ENCODE data around the gene COL8A1.
"Not testable (repeated sequence)": the region's sequence is repeated elsewhere in the genome, so short reads cannot be mapped to it uniquely, and the experiment has no call there.

Gene COL8A1

GRCh38 chr3:99818818-99819217 lies 180.4 kb downstream of the COL8A1 start:
- peak overlapping the region; percentile 81 for H3K9ac ChIP-seq (ENCODE audit: low read length)
- no peaks in the 10 kb centered on the region for H3K36me3 ChIP-seq (ENCODE audit: control insufficient read depth, low read depth, low read length)
- H3K9me3 ChIP-seq (ENCODE audit: control insufficient read depth, low read depth, low read length), result no peaks in the 10 kb centered on the region
- peak overlapping the region; percentile 91 for H3K4me3 ChIP-seq (ENCODE audit: low read length)
- no peaks in the 10 kb centered on the region for H3K27me3 ChIP-seq (ENCODE audit: control insufficient read depth, insufficient read depth, low read length)
- H3K4me1 ChIP-seq (ENCODE audit: control insufficient read depth, low read depth, low read length), result no peaks in the 10 kb centered on the region
- H3K27ac ChIP-seq (ENCODE audit: low read length), result no peak overlapping the region

DNA sequence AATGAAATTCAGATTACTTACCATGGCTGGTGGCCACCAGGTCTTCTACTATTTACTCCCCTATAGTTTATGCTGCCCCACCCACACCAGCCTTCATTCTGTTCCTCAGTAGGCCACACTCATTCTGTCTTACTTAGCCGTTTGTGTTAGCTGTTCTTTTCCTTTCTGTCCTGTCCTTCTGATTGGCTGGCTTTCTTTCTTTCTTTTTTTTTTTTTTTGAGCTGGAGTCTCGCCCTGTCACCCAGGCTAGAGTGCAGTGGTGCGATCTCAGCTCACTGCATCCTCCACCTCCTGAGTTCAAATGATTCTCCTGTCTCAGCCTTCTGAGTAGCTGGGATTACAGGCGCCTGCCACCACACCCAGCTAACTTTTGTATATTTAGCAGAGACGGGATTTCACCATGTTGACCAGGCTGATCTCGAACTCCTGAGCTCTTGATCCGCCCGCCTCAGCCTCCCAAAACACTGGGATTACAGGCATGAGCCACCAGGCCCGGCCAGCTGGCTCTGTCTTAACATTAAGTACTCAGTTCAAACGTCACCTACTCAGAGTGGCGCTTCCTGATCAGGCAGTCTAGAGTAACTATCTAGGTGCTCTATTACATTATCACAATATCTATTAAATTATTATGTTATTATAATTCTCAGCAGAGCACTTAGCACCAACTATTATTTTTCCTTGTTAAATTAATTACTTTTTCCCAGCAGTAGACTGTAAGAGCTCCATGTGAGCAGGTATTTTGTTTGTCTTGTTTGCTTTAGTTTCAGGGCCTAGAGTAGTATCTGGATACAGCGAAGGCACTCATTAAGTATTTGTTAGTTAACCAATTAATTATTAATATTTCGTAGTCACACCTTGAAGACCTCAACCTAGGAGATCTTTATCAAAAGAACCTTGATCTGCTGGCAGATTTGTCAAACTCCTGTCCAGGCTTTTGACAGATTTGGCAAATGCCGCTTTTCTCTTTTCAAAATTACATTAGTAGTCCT lies 185.6 kb downstream of the COL8A1 start:
- Histone ChIP-seq H3K4me1 (ENCODE audit: control insufficient read depth, low read depth, low read length) (no peaks in the 10 kb centered on the region), H3K27ac (ENCODE audit: low read length) (no peak overlapping the region), H3K27me3 (ENCODE audit: control insufficient read depth, insufficient read depth, low read length) (no peaks in the 10 kb centered on the region), H3K9ac (ENCODE audit: low read length) (no peak overlapping the region), H3K36me3 (ENCODE audit: control insufficient read depth, low read depth, low read length) (no peaks in the 10 kb centered on the region), H3K9me3 (ENCODE audit: control insufficient read depth, low read depth, low read length) (no peaks in the 10 kb centered on the region), H3K4me3 (ENCODE audit: low read length) (no peak overlapping the region)

DNA sequence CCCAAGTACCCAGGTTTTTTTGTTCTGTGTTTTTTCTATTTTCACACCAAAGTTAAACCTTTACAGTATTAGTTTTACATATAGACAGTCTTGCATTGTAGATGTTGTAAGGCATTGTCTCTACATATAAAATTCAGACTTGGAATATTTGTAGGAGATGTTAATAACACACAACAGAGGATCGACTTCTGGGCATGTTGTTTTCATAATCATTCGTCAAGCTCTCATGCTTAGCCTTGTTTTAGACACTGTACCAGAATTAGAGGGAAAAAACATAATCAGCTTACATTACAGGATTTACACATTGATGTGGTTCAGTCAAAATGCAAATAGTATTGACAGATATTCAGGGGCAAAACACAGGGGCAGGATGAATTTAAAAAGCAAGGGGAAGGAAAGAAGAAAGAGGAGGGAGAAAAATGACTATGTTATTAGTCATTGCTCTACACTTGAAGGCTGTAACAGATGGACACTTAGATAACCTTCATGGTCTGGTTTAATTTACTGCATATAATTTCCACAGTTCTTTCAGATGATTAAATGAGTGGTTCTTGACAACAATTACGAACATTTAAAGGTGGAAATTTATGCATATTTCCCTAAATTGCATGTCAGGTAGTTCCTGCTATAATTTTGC lies 186.7 kb downstream of the COL8A1 start:
- Histone ChIP-seq H3K4me3 (ENCODE audit: low read length) (no peak overlapping the region), H3K9ac (ENCODE audit: low read length) (no peak overlapping the region), H3K36me3 (ENCODE audit: control insufficient read depth, low read depth, low read length) (no peaks in the 10 kb centered on the region)

DNA sequence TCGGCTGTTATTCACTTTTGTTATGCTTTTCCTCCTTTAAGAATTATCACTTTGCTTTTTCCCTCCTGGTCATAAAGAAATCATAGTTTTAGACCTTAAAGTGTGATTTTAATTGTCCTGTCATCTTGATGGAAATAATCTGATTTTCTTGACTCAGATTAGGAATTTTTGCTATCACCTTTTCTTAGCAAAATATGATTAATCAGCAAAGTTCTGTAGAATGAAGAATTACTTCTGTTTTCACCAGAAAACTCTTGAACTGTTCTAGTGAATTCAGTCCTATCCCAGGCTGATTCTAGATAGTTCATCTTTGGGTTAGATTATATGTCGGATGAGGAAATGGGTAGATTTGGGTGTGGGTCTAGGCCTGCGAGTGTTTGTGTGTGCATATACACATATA lies 191.4 kb downstream of the COL8A1 start:
- H3K9ac ChIP-seq (ENCODE audit: low read length), result no peak overlapping the region
- peaks cover 2% of the 10 kb centered on the region for H3K4me1 ChIP-seq (ENCODE audit: control insufficient read depth, low read depth, low read length)

More for the DNA sequence above, 186.7 kb downstream of the COL8A1 start:
- Histone ChIP-seq H3K27me3 (ENCODE audit: control insufficient read depth, insufficient read depth, low read length) (no peaks in the 10 kb centered on the region), H3K4me1 (ENCODE audit: control insufficient read depth, low read depth, low read length) (no peaks in the 10 kb centered on the region), H3K27ac (ENCODE audit: low read length) (no peak overlapping the region), H3K9me3 (ENCODE audit: control insufficient read depth, low read depth, low read length) (no peaks in the 10 kb centered on the region)

DNA sequence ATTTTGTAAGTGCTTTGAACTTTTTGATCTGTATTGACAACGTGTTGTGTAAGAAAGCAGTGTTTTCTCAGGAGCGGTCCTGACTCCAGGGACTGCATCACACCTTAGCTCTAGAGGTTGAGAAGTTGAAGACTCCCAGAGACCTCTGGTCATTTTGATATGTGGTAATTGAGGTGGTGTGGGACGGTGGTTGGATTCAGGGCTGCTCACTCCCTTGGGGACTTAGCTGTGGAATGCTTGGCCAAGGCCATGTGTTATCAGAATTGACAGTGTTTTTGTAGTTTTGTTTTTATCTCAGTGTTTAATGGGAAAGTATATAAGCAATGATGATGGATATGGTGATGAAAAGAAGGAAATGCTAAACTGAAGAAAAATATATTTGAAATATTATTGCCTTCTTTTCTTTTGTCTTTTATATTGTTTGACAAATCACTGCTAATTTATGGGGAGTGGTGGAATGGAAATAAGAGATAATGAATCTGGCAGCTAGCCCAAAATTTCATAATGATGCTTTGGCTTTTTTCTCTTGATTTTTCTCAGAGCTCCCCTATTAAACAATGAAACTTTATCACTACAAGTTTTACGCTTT lies 195.3 kb downstream of the COL8A1 start:
- Histone ChIP-seq H3K9me3 (ENCODE audit: control insufficient read depth, low read depth, low read length) (no peaks in the 10 kb centered on the region), H3K4me1 (ENCODE audit: control insufficient read depth, low read depth, low read length) (peaks cover 2% of the 10 kb centered on the region), H3K36me3 (ENCODE audit: control insufficient read depth, low read depth, low read length) (no peaks in the 10 kb centered on the region), H3K4me3 (ENCODE audit: low read length) (no peak overlapping the region), H3K9ac (ENCODE audit: low read length) (no peak overlapping the region), H3K27ac (ENCODE audit: low read length) (no peak overlapping the region), H3K27me3 (ENCODE audit: control insufficient read depth, insufficient read depth, low read length) (no peaks in the 10 kb centered on the region)

More for the DNA sequence above, 191.4 kb downstream of the COL8A1 start:
- no peak overlapping the region for H3K4me3 ChIP-seq (ENCODE audit: low read length)
- H3K27me3 ChIP-seq (ENCODE audit: control insufficient read depth, insufficient read depth, low read length), result no peaks in the 10 kb centered on the region
- no peaks in the 10 kb centered on the region for H3K9me3 ChIP-seq (ENCODE audit: control insufficient read depth, low read depth, low read length)
- no peaks in the 10 kb centered on the region for H3K36me3 ChIP-seq (ENCODE audit: control insufficient read depth, low read depth, low read length)
- no peak overlapping the region for H3K27ac ChIP-seq (ENCODE audit: low read length)

DNA sequence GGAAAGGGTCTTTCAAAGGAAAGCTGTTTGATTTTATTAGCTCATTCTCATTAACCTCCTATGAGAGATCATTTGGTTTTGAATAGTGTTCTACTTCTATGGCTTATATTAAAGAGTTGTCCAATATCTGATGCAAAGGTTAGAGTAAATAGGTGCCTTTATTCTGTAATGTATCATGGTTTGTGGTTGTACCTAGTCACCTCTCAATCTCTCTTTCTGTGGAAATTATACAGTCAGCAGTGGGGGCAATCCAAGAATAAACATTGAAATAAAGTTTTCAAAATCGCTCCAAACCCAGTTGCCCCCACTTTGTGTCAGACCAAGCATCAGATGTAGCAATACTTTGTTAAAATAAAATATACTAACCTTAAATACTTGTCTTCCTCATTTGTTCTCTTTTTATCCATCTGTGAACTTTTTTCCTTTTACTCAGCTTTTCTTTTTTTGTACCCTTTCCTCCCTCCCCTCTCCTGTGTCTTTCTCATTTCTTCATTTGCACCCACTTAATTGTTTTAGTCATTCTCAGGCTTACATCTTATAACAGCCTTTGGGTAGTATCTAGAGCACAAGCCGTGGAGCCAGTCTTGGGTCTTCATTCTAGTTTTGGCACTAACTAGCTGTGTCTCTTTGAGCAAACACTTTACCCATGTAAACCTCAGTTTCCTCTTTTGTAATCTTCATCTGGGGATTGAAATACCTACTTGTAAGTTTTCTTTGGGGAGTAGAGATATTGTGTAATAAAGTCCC lies 196.0 kb downstream of the COL8A1 start:
- no peaks in the 10 kb centered on the region for H3K9me3 ChIP-seq (ENCODE audit: control insufficient read depth, low read depth, low read length)
- H3K36me3 ChIP-seq (ENCODE audit: control insufficient read depth, low read depth, low read length), result no peaks in the 10 kb centered on the region
- no peak overlapping the region for H3K4me3 ChIP-seq (ENCODE audit: low read length)
- no peak overlapping the region for H3K27ac ChIP-seq (ENCODE audit: low read length)
- no peaks in the 10 kb centered on the region for H3K27me3 ChIP-seq (ENCODE audit: control insufficient read depth, insufficient read depth, low read length)
- H3K4me1 ChIP-seq (ENCODE audit: control insufficient read depth, low read depth, low read length), result peaks cover 2% of the 10 kb centered on the region
- H3K9ac ChIP-seq (ENCODE audit: low read length), result no peak overlapping the region

DNA sequence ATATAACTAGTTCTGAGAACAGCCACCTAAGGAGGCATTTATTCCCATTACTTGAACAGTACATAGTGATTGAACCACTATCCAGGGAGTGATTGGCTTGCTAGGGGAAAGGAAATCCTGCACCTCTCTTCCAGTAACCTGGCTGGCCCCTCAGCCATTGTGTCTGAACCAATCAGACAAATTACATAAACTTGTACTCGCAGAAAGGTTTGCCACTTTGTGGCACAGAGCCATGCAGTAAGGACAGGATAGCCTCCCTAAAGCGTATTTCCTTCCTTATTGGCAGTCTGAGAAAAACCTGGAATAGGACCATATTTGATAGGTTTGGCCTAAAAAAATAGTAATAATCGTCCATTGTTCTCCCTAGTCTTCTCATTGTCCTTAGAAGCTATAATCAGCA lies 198.3 kb downstream of the COL8A1 start:
- no peaks in the 10 kb centered on the region for H3K9me3 ChIP-seq (ENCODE audit: control insufficient read depth, low read depth, low read length)
- H3K27ac ChIP-seq (ENCODE audit: low read length), result no peak overlapping the region
- H3K9ac ChIP-seq (ENCODE audit: low read length), result no peak overlapping the region
- peaks cover 2% of the 10 kb centered on the region for H3K4me1 ChIP-seq (ENCODE audit: control insufficient read depth, low read depth, low read length)
- H3K36me3 ChIP-seq (ENCODE audit: control insufficient read depth, low read depth, low read length), result no peaks in the 10 kb centered on the region
- no peak overlapping the region for H3K4me3 ChIP-seq (ENCODE audit: low read length)
- no peaks in the 10 kb centered on the region for H3K27me3 ChIP-seq (ENCODE audit: control insufficient read depth, insufficient read depth, low read length)

DNA sequence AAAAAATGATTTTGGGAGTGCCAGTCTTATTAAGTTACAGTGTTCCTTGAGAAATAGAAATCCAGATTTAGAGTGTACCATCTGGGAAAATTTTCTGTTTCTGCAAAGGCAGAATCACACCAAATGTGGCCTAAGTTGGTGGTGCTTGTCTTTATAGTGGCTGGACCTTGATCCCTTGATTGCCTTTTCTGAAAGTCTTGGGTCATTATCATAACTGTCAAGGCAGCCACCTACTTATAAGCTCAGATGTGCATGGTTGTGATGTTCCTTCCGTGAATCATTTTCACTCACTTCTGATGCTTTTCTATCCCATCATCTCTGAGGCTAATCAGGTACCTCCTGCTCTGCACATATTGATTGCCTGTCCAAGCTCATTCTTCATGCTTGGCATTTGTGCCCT lies 199.3 kb downstream of the COL8A1 start:
- Histone ChIP-seq H3K9ac (ENCODE audit: low read length) (no peak overlapping the region), H3K27ac (ENCODE audit: low read length) (no peak overlapping the region), H3K36me3 (ENCODE audit: control insufficient read depth, low read depth, low read length) (no peaks in the 10 kb centered on the region), H3K4me1 (ENCODE audit: control insufficient read depth, low read depth, low read length) (no peaks in the 10 kb centered on the region), H3K27me3 (ENCODE audit: control insufficient read depth, insufficient read depth, low read length) (no peaks in the 10 kb centered on the region), H3K4me3 (ENCODE audit: low read length) (no peak overlapping the region), H3K9me3 (ENCODE audit: control insufficient read depth, low read depth, low read length) (no peaks in the 10 kb centered on the region)

- Histone ChIP-seq H3K36me3 (ENCODE audit: control insufficient read depth, low read depth, low read length) (no peaks in the 10 kb centered on the region), H3K27me3 (ENCODE audit: control insufficient read depth, insufficient read depth, low read length) (no peaks in the 10 kb centered on the region), H3K4me3 (ENCODE audit: low read length) (no peak overlapping the region), H3K27ac (ENCODE audit: low read length) (no peak overlapping the region), H3K9ac (ENCODE audit: low read length) (no peak overlapping the region), H3K9me3 (ENCODE audit: control insufficient read depth, low read depth, low read length) (no peaks in the 10 kb centered on the region), H3K4me1 (ENCODE audit: control insufficient read depth, low read depth, low read length) (no peaks in the 10 kb centered on the region)
These were observed 200.4 kb downstream of the COL8A1 start for GRCh38 chr3:99838755-99839154.

DNA sequence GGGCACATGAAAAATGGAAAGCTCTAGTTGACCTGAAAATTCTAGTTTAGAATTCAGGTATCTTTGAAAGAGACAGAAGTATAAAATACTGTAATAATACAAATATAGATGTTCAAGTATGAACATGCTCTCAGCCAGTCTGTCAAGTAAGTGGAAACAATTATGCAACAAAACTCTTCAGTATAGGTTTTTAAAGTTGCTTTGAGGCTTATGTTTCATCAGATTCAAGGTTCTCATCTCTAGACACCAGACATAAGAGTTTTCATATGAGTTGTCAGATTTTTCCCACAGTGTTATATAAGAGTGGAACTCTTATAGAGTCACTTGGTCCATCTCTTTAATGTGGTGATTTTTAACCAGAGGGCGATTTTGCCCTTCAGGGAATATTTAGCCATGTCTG lies 201.2 kb downstream of the COL8A1 start:
- Histone ChIP-seq H3K9me3 (ENCODE audit: control insufficient read depth, low read depth, low read length) (no peaks in the 10 kb centered on the region), H3K4me1 (ENCODE audit: control insufficient read depth, low read depth, low read length) (no peaks in the 10 kb centered on the region), H3K27ac (ENCODE audit: low read length) (no peak overlapping the region), H3K4me3 (ENCODE audit: low read length) (no peak overlapping the region), H3K9ac (ENCODE audit: low read length) (no peak overlapping the region), H3K27me3 (ENCODE audit: control insufficient read depth, insufficient read depth, low read length) (no peaks in the 10 kb centered on the region), H3K36me3 (ENCODE audit: control insufficient read depth, low read depth, low read length) (no peaks in the 10 kb centered on the region)

DNA sequence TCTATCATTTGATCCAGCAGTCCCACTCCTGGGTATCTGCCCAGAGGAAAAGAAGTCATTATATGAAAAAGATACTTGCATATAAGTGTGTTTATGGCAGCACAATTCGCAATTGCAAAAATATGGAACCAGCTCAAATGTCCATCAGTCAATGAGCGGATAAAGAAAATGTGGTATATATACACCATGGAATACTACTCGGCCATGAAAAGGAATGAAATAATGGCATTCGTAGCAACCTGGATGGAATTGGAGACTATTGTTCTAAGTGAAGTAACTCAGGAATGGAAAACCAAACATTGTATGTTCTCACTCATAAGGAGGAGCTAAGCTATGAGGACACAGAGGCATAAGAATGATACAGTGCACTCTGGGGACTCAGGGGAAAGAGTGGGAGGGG lies 203.6 kb downstream of the COL8A1 start:
- not testable (repeated sequence) for H3K27ac ChIP-seq (ENCODE audit: low read length); H3K9ac ChIP-seq (ENCODE audit: low read length); H3K9me3 ChIP-seq (ENCODE audit: control insufficient read depth, low read depth, low read length); H3K27me3 ChIP-seq (ENCODE audit: control insufficient read depth, insufficient read depth, low read length); H3K36me3 ChIP-seq (ENCODE audit: control insufficient read depth, low read depth, low read length); H3K4me3 ChIP-seq (ENCODE audit: low read length); H3K4me1 ChIP-seq (ENCODE audit: control insufficient read depth, low read depth, low read length)
